Measurements from ENCODE around the gene SLC9C2.
"Not testable (repeated sequence)": the region's sequence is repeated elsewhere in the genome, so short reads cannot be mapped to it uniquely, and the experiment has no call there.

The SLC9C2 gene, protein sequence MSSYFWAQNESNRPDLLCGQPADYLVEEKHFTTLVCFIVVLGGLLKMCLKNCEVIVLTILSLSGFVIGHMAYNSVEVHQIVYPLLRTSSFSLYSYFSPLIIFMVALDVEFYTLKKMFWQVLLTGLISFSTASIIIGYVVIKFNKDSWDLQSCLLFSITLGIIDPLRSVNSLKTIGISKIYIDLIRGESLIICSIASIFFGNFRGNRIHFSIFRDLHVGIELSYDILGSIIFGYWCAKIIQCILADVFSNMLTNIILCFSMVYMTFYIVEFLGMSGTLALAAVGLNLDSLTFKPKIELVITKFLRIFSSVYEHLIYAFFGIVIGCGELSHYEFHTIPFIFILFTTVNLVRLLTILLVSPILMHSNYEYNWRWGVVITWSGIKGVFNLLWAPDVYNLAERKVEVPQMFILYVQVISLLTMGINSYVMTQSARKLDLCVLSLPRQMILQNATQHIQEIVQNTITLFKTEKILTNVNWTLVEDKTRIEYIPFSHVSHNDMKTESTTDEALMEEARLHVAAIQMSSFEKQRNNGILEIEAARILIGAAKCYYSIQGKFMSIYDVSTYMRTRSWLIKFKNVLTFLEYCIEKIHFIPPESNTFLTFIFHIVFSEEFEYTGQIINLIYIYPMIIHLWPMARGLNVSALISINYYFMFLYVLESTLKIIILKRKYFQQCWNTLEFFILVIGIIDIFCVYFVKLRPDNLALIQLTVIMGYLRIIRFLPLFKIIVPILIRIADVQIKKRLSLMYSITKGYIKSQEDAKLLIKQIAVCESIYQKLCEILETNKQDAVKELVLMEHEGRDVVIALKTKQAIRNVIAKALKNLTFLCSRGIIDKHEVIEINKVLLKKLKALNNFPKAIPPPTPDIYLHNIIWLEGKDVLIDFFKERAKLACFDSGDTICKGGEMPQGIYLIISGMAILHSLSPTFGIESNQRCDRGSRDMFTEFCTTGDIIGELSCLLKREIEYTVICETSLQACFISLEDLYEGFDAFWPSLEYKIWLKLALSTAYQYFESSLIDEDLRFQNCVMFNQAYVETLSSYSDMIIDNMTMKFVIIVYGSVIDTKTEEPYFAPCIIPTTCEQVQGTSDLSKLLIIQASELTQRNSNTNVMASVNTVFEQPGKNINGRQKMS

DNA sequence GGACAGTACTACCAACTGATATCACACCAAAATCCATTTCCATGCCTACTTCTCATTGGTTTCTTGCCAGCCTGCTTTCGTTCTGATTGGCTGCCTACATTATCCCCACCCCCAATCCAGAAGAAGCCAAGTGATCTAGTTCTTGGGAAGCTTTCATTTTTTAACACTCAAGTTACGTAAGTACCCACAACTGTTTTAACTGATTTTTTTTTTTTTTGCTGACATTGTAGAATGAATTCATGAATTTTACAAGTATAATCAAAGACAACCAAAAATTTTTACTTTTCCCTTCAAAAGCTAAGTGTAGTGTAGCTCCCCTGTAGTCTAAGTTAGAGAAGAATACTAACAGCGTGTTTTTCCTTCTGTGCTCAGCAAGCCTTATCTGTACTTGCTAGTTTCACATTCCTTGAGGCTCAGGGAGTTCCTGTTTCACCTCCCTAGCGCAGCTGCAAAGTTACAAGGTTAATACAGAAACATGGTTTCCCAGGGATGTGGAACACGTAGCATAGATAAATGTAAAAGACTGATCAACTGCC, at the start of gene SLC9C2:
TSS of gene SLC9C2 (minus strand) at position 17 of the 536 bp plus-strand sequence. CDS start 1,296 bp downstream, outside the sequence.
- Histone ChIP-seq H3K79me2 (ENCODE audit: insufficient read depth, low read depth) (no peaks in the 10 kb centered on the region), H2AFZ (ENCODE audit: low read depth) (no peak within 1 kb of the TSS), H3K4me3 (IDR thresholded peaks at IDR 0.05; ENCODE audit: insufficient read depth, low read depth, low read length) (no peak within 1 kb of the TSS), H3K4me1 (ENCODE audit: low read depth, poor library complexity, severe bottlenecking) (no peaks in the 10 kb centered on the region), H3K4me2 (no peak within 1 kb of the TSS), H3K36me3 (ENCODE audit: insufficient read depth) (no peaks in the 10 kb centered on the region), H3K27me3 (ENCODE audit: insufficient read depth, low read depth) (no peaks in the 10 kb centered on the region), H3K9ac (no peak within 1 kb of the TSS), H3K27ac (no peak within 1 kb of the TSS), H4K20me1 (ENCODE audit: insufficient read depth) (no peaks in the 10 kb centered on the region)
- TF ChIP-seq, protein P1, sequence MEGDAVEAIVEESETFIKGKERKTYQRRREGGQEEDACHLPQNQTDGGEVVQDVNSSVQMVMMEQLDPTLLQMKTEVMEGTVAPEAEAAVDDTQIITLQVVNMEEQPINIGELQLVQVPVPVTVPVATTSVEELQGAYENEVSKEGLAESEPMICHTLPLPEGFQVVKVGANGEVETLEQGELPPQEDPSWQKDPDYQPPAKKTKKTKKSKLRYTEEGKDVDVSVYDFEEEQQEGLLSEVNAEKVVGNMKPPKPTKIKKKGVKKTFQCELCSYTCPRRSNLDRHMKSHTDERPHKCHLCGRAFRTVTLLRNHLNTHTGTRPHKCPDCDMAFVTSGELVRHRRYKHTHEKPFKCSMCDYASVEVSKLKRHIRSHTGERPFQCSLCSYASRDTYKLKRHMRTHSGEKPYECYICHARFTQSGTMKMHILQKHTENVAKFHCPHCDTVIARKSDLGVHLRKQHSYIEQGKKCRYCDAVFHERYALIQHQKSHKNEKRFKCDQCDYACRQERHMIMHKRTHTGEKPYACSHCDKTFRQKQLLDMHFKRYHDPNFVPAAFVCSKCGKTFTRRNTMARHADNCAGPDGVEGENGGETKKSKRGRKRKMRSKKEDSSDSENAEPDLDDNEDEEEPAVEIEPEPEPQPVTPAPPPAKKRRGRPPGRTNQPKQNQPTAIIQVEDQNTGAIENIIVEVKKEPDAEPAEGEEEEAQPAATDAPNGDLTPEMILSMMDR (conservative IDR thresholded peaks at IDR 0.05; ENCODE audit: low read depth, low read length): no peak

DNA sequence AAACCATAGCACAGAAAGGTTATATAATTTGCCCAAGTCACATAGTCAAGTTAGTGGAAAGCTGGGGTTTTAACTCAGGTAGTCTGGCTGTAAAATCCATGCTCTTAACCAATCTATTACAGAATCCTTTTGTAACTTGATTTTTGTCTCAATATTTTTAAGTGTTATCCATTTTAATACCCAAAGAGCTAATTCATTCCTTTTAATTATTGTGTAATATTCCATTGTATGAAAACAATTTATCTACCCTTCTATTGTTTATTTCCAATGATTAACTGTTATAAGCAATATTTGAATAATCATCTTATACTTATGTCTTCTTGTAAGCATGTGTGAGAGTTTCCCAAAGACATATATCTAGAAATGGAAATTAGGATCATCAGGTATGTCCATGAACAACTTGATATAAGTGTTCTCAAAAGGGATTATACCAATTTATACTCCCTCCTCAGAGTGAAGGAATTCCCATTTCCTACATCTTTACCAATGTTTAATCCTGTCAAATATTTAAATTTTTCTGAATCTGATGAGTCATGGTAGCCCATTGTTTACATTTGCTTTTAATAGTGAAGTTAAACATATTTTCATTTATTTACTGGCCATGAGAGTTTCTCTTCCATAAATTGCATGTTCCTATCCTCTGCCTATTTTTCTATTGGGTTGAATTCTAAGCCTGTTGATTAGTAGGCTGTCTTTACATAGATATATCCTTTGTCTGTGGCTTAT, 46.2 kb upstream of the SLC9C2 start:
- H3K79me2 ChIP-seq (ENCODE audit: insufficient read depth, low read depth): no peaks in the 10 kb centered on the region
- H3K4me1 ChIP-seq (ENCODE audit: low read depth, poor library complexity, severe bottlenecking): no peaks in the 10 kb centered on the region
- H3K4me3 ChIP-seq (IDR thresholded peaks at IDR 0.05; ENCODE audit: insufficient read depth, low read depth, low read length): no peak overlapping the region
- no peak overlapping the region for H2AFZ ChIP-seq (ENCODE audit: low read depth)
- no peaks in the 10 kb centered on the region for H3K27me3 ChIP-seq (ENCODE audit: insufficient read depth, low read depth)
- TF ChIP-seq, protein P1 (conservative IDR thresholded peaks at IDR 0.05; ENCODE audit: low read depth, low read length): no peak
- H3K36me3 ChIP-seq (ENCODE audit: insufficient read depth): no peaks in the 10 kb centered on the region
- no peak overlapping the region for H3K4me2 ChIP-seq
- no peak overlapping the region for H3K27ac ChIP-seq
- H4K20me1 ChIP-seq (ENCODE audit: insufficient read depth): no peaks in the 10 kb centered on the region
- no peak overlapping the region for H3K9ac ChIP-seq

DNA sequence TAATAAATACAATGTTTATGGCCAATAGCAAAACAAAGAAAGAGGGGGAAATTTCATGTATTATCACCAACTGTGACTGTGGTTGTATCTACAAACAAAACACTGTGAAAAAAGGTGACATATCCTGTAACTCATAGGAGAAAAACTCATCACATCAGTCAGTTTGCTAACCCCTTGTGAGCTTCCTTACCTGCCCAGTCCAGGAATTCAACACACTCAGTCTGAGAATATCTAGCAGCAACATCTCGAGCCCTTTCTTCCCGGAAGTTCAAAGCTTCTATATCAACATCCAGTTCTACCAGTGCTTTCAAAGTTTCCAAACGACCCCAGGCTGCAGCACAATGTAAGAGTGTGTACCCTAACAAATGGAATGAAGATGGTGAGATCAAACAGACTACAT, 43.8 kb upstream of the SLC9C2 start:
- Histone ChIP-seq H3K27me3 (ENCODE audit: insufficient read depth, low read depth) (no peaks in the 10 kb centered on the region), H3K9ac (no peak overlapping the region), H3K4me3 (IDR thresholded peaks at IDR 0.05; ENCODE audit: insufficient read depth, low read depth, low read length) (no peak overlapping the region), H3K36me3 (ENCODE audit: insufficient read depth) (no peaks in the 10 kb centered on the region), H4K20me1 (ENCODE audit: insufficient read depth) (no peaks in the 10 kb centered on the region), H3K79me2 (ENCODE audit: insufficient read depth, low read depth) (no peaks in the 10 kb centered on the region), H3K4me2 (no peak overlapping the region), H3K27ac (no peak overlapping the region), H2AFZ (ENCODE audit: low read depth) (no peak overlapping the region), H3K4me1 (ENCODE audit: low read depth, poor library complexity, severe bottlenecking) (no peaks in the 10 kb centered on the region)
- TF ChIP-seq, protein P1 (conservative IDR thresholded peaks at IDR 0.05; ENCODE audit: low read depth, low read length): no peak

DNA sequence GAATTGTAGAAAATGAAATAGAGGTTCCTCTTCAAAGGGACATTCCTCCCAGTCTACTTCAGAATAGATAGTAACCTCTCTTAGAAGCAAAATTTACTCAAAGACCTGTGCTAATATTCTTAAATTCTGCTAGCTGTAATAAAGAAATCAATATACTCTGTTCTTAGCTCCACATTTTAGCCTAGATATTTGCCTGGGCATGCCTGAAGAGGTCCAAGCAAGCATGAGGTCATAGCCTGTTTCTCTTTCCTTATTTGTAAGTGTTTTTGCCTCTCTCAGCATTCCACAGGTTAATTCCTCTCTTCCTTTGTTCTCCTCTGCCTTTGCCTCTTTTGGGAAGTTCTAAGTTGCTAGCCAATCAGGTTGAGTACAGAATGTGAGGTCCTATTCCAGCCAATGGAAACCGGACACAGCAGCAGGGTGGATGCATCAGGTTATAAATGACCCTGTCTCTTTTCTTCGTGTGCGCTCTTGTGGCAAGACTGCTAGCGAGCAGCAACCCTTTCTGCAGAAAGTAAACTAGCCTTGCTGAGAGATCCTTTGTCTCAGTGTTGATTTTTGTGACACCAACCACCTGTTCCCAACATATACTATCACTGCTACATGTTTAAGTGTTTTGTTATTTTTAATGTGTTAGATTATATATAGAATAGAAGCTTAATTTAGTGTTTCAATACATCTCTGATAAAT, 39.7 kb upstream of the SLC9C2 start:
- not testable (repeated sequence) for H3K4me2 ChIP-seq

More for the DNA sequence above, 39.7 kb upstream of the SLC9C2 start:
- H3K27ac ChIP-seq; H4K20me1 ChIP-seq (ENCODE audit: insufficient read depth); H3K9ac ChIP-seq; H2AFZ ChIP-seq (ENCODE audit: low read depth); H3K4me3 ChIP-seq (IDR thresholded peaks at IDR 0.05; ENCODE audit: insufficient read depth, low read depth, low read length); H3K79me2 ChIP-seq (ENCODE audit: insufficient read depth, low read depth); H3K36me3 ChIP-seq (ENCODE audit: insufficient read depth); H3K4me1 ChIP-seq (ENCODE audit: low read depth, poor library complexity, severe bottlenecking); H3K27me3 ChIP-seq (ENCODE audit: insufficient read depth, low read depth): not testable (repeated sequence)

Data from KMS-11 (cell line).